ENCODE data around the gene RUFY3.
"Not testable (repeated sequence)": the region's sequence is repeated elsewhere in the genome, so short reads cannot be mapped to it uniquely, and the experiment has no call there.

Gene RUFY3

GRCh38 chr4:70721747-70722146 is at the start of gene RUFY3:
RUFY3 (plus strand) TSS chr4:70721964; CDS start chr4:70722574, 610 bp downstream.
- DNase-seq (ENCODE audit: low spot score) = no peak

- DNase-seq (ENCODE audit: low spot score) = no peak
These were observed 47.6 kb upstream of the RUFY3 start for GRCh38 chr4:70674191-70674590.

- DNase-seq (ENCODE audit: low spot score) = no peak
These were observed 47.0 kb upstream of the RUFY3 start for GRCh38 chr4:70674731-70675130.

GRCh38 chr4:70676554-70677090 is 45.1 kb upstream of the RUFY3 start:
- DNase-seq (ENCODE audit: low spot score) = no peak

- no peak for DNase-seq (ENCODE audit: low spot score)
These were observed 43.3 kb upstream of the RUFY3 start for GRCh38 chr4:70678383-70678999.

GRCh38 chr4:70680934-70681333 is 40.8 kb upstream of the RUFY3 start:
- DNase-seq (ENCODE audit: low spot score) = no peak

GRCh38 chr4:70681704-70682103 is 40.1 kb upstream of the RUFY3 start:
- no peak for DNase-seq (ENCODE audit: low spot score)

- not testable (repeated sequence) for DNase-seq (ENCODE audit: low spot score)
These were observed 39.6 kb upstream of the RUFY3 start for GRCh38 chr4:70682142-70682541.

- no peak for DNase-seq (ENCODE audit: low spot score)
These were observed 34.4 kb upstream of the RUFY3 start for GRCh38 chr4:70687392-70687791.

- DNase-seq (ENCODE audit: low spot score) = peak; percentile 92
These were observed 33.7 kb upstream of the RUFY3 start, which contains the start of gene UTP3 for GRCh38 chr4:70687821-70688794. UTP3 (plus strand) TSS chr4:70688532; CDS start chr4:70688678, 146 bp downstream.

GRCh38 chr4:70688795-70689231 is 33.0 kb upstream of the RUFY3 start:
- DNase-seq (ENCODE audit: low spot score) = no peak

- DNase-seq (ENCODE audit: low spot score) = no peak
These were observed 30.1 kb upstream of the RUFY3 start for GRCh38 chr4:70691661-70692060.

GRCh38 chr4:70694633-70695032 is 27.1 kb upstream of the RUFY3 start:
- not testable (repeated sequence) for DNase-seq (ENCODE audit: low spot score)

- DNase-seq (ENCODE audit: low spot score) = not testable (repeated sequence)
These were observed 23.3 kb upstream of the RUFY3 start for GRCh38 chr4:70698435-70698834.

- DNase-seq (ENCODE audit: low spot score) = no peak
These were observed 21.1 kb upstream of the RUFY3 start for GRCh38 chr4:70700712-70701111.

GRCh38 chr4:70701271-70701670 is 20.5 kb upstream of the RUFY3 start:
- DNase-seq (ENCODE audit: low spot score) = no peak

- DNase-seq (ENCODE audit: low spot score) = not testable (repeated sequence)
These were observed 19.2 kb upstream of the RUFY3 start for GRCh38 chr4:70702592-70702991.

- no peak for DNase-seq (ENCODE audit: low spot score)
These were observed 18.0 kb upstream of the RUFY3 start for GRCh38 chr4:70703619-70704214.

GRCh38 chr4:70704215-70704930 is 17.4 kb upstream of the RUFY3 start:
- DNase-seq (ENCODE audit: low spot score) = peak; percentile 58

GRCh38 chr4:70704931-70705182 is 16.9 kb upstream of the RUFY3 start:
- DNase-seq (ENCODE audit: low spot score) = no peak

GRCh38 chr4:70705183-70706043 is 16.4 kb upstream of the RUFY3 start:
- peak; percentile 66 for DNase-seq (ENCODE audit: low spot score)
